Amniotic stem cell (primary cell): Measurements from ENCODE around the gene FCHSD2.
"Not testable (repeated sequence)": the region's sequence is repeated elsewhere in the genome, so short reads cannot be mapped to it uniquely, and the experiment has no call there.

ENCODE experiments used
- DNase-seq: peaks from one replicate; lab custom pipeline; 2025; lab: John Stamatoyannopoulos, UW

FCHSD2 gene

DNA sequence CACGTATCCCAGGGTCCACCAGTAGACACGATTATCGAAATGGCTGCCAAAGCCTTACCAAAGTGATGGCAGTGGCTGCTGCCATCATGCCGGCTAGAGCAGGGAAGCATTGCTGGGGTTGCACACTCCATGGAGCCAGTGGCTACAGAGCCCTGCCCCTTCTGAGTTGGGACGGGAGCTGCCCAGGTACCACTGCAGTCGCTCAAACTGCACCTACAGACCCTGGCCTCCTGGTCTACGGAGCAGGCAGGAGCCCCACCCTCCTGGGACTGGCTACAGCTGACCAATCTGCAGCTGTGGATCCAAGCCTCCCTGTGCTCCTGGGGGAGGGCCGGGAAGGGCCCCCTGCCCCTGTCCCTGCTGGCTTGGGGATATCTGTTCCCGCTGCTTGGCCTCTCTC lies 216.5 kb downstream of the FCHSD2 start:
- DNase-seq = no peak

DNA sequence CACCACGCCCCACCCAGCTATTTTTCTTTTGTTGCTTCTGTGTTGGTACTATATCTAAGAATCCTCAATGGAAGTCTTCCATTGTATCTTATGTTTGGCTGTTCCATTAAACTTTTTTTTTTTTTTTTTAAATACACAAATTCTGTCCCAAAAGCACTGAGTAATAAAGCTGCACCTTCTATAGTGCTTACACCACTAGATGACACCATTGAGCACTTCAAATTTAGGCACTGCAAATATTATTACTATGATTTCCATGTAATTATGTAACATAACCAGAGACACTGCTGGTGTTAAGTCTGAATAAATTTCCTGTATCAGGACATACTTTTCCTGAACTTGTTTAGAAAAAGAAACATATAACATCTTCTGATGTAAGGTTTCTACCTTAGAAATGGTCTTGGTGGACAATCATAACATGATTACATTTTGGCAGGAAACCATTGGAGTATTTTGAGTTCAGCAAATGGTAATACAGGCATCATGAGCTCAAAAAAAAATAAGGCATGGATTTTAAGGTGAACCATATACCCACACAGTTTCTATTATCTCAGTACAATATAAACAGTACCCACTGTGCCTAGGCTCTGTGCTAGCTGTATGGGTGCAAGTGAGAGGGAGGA lies 217.4 kb downstream of the FCHSD2 start:
- no peak for DNase-seq

DNA sequence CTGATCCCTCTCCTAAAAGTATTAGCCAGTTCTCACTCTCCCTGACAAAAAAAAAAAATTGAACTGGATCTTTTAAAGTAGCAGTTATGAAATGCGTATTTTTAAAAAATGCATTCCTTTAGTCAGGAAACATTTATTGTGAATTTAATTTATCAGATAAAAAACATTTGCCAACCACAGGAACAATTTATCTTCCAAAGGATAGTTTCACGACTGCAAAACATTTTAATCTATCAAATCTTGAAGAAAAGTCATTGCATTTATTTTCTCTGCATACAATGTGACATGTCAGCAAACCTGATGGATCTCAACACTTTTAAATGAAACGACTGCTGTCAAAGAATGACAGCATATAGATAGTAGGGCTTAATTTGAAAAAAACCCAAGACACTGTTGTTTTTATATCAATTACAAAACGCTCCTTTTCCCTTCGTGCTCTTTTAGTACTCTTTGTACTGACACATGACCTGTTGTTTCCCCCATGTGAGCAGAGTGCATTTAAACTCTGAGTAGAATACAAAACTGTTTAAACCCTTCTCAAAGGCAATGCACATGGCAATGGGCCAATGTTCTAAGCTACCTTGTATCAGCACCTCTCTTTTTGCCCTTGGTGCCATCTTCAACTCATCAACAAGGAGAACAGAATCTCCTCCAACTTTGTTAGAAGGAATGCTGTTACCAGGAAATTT lies 220.9 kb downstream of the FCHSD2 start:
- DNase-seq = no peak

GRCh38 chr11:72920001-72920400 lies 222.1 kb downstream of the FCHSD2 start:
- DNase-seq = no peak

DNA sequence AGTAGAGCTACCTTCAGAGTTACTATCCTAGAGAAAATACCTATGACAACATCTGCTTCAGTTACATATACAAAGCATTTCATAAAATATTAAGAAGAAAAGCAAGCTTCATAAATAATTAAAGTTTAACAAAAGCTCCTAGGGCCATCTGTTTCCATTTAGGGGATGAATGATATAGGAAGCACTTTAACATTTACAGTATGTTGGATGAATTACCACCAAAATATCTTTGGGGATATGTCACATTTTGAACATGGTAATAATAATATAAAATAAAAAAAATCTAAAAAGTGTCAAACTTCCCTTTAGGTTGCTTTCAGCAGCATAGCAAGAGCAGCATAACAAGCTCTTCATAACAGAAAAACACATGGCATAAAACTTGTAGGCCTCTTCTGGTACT lies 223.3 kb downstream of the FCHSD2 start:
- DNase-seq = no peak

GRCh38 chr11:72912253-72912652 lies 229.9 kb downstream of the FCHSD2 start:
- DNase-seq = no peak

- DNase-seq = not testable (repeated sequence)
These were observed 232.3 kb downstream of the FCHSD2 start for GRCh38 chr11:72909558-72910388.

DNA sequence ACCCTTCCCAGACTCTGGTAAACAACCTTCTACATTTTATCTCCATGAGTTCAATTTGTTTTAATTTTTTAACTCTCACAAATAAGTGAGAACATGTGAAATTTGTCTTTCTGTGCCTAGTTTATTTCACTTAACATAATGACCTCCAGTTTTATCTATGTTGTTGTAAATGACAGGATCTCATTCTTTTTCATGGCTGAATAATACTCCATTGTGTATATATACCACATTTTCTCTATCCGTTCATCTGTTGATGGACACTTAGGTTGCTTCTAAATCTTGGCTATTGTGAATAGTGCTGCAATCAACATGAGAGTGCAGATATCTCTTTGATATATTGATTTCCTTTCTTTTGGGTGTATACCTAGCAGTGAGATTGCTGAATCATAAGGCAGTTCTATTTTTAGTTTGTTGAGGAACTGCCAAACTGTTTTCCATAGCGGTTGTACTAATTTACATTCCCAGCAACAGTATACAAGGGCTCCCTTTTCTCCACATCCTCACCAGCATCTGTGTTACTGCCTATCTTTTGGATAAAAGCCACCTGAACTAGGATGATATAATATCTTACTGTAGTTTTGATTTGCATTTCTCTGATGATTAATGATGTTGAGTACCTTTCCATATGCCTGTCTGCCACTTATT lies 234.0 kb downstream of the FCHSD2 start:
- no peak for DNase-seq

DNA sequence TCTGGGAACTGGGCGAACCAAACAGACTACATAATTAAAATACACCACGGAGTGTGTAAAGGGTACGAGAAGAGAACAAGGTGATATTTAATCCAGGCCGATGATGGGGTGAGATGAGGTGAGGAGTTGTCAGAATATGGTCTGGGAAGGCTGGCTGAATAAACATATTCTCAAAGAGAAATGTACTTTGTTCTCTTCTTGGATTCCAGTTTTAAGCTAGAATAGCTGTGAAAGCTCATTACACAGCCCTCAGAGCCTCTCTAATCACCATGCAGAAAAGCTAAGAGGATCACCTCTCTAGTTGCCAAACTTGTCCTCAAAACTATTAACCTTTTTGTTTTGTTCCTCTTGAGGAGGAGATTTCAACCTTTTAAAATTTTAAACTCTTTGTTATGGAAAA lies 238.1 kb downstream of the FCHSD2 start:
- no peak for DNase-seq

DNA sequence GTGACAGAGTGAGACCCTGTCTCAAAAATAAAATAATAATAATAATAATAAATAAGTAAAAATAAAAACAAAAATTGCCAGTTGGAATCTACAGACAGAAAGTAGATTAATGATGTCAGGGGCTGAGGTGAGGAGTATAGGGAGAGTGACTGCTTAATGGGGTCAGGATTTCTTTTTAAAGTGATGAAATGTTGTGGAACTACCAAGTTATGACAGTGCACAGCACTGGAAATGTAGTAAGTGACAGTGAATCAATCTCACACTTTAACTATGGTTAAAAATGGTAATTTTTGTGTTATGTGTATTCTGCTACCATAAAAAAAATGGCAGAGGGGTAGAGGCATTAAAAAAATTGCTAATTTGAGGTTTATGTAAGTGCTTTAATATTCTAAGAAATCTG lies 240.7 kb downstream of the FCHSD2 start:
- DNase-seq = no peak

- DNase-seq = no peak
These were observed 242.1 kb downstream of the FCHSD2 start for GRCh38 chr11:72900013-72900412.

GRCh38 chr11:72899238-72899637 lies 242.9 kb downstream of the FCHSD2 start:
- no peak for DNase-seq

DNA sequence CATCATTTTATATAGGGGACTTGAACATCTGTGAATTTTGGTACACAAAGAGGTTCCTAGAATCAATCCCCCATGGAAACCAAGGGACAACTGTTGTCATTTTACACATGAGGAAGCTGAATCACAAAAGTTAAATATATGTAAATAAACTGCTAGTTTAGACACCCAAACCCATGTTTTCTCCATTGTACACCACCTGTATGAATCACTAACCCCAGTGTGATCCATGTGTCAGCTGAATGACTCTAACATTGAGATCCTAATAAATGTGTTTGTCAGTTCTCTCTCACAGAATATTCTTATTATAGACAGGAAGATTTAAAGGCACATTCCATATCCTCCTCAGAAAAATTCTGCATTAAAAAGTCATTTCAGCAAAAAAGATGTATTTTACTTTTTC lies 244.6 kb downstream of the FCHSD2 start:
- no peak for DNase-seq

- no peak for DNase-seq
These were observed 245.7 kb downstream of the FCHSD2 start for GRCh38 chr11:72896431-72896830.

GRCh38 chr11:72890881-72891280 lies 251.2 kb downstream of the FCHSD2 start:
- DNase-seq = no peak

- DNase-seq = no peak
These were observed 255.5 kb downstream of the FCHSD2 start for GRCh38 chr11:72886619-72887018.

DNA sequence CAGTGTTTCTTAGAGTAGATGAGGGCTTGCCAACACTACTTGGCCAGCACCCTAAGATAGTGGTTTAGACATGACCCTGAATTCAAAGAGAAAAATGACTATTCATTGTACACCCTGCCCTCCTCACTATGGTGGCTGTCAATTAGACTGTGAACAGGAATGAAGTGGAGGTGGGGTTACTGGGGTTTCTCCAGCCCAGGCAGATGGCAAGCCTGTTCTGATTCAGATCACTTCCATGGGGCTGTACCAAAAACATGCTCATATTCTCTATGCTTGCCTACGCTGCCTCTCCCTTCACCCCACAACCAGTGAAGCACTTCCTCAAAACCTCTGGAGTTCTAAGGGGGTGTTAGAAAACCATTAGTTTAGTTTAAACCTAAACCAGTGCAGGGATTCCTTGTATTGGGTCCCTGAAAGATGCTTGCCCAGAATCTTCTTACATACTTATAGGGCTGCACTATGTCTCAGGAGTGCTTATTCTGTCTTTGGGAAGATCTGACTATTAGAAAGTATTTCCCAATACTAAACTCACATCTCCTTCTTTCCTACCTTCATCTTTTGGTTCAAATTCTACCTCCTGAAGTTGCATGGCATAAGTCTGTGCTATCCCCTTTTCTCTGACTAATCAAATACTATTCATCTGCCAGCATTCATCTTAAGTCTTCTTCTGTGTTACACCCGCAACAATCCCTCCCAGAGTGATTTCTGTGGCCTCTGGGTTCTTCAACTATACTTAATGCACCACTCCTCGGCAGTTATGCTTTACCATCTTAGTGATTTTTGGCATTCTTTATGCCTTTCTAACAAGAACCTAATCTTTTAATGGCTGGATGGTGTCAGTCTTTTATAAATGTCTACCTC lies 256.1 kb downstream of the FCHSD2 start:
- DNase-seq = no peak

GRCh38 chr11:72876147-72876546 lies 266.0 kb downstream of the FCHSD2 start:
- DNase-seq = no peak

GRCh38 chr11:72875736-72876135 lies 266.4 kb downstream of the FCHSD2 start:
- no peak for DNase-seq

GRCh38 chr11:72872012-72872411 lies 270.1 kb downstream of the FCHSD2 start:
- DNase-seq = no peak

- no peak for DNase-seq
These were observed 271.0 kb downstream of the FCHSD2 start for GRCh38 chr11:72871119-72871518.

GRCh38 chr11:72869831-72870230 lies 272.3 kb downstream of the FCHSD2 start:
- no peak for DNase-seq
